SK-N-SH treated with all-trans-retinoic acid at 6 μM for 48 hours (cell line): ENCODE results near the gene ACLY.

ENCODE experiments used
- ATAC-seq: fragments of 200-7000 bp; cut with Tn5 transposase; 3 replicates; pipeline ENCODE4 v1.9.1; 2020; ENCODE audit warnings: mild to moderate bottlenecking, moderate library complexity
- ARNTL ChIP-seq: fragments of 450-650 bp; formaldehyde crosslinking; IDR thresholded peaks from 2 replicates; pipeline ENCODE4 v1.5.0; 2020; ENCODE audit warnings: low read depth, mild to moderate bottlenecking, moderate library complexity, borderline replicate concordance
- BACH2 ChIP-seq: fragments of 250-450 bp; sonication (Bioruptor Pico); IDR thresholded peaks from 2 replicates; pipeline ENCODE4 v1.9.0; 2021; ENCODE audit warnings: mild to moderate bottlenecking, borderline replicate concordance
- CREB5 ChIP-seq: fragments of 250-450 bp; sonication (Bioruptor Pico); IDR thresholded peaks from 2 replicates; pipeline ENCODE4 v1.5.1; 2020; ENCODE audit warnings: low read depth, mild to moderate bottlenecking, moderate library complexity
- CSDC2 ChIP-seq: fragments of 250-450 bp; sonication (Bioruptor Pico); IDR thresholded peaks from 2 replicates; pipeline ENCODE4 v1.5.0; 2020; ENCODE audit warnings: mild to moderate bottlenecking, moderate library complexity
- CSRNP3 ChIP-seq: fragments of 250-450 bp; sonication (Bioruptor Pico); IDR thresholded peaks from 2 replicates; pipeline ENCODE4 v1.5.1; 2021; ENCODE audit warnings: mild to moderate bottlenecking, moderate library complexity
- ESRRG ChIP-seq: fragments of 250-450 bp; sonication (Bioruptor Pico); IDR thresholded peaks from 2 replicates; pipeline ENCODE4 v1.6.1; 2021; ENCODE audit warnings: mild to moderate bottlenecking
- GLIS3 ChIP-seq: fragments of 250-450 bp; sonication (Bioruptor Pico); IDR thresholded peaks from 2 replicates; pipeline ENCODE4 v1.5.0; 2020; ENCODE audit warnings: mild to moderate bottlenecking, moderate library complexity
- ISL1 ChIP-seq: fragments of 250-450 bp; sonication (Bioruptor Pico); IDR thresholded peaks from 2 replicates; pipeline ENCODE4 v2.1.2; 2022; ENCODE audit warnings: mild to moderate bottlenecking, moderate library complexity
- OSR1 ChIP-seq: fragments of 250-450 bp; sonication (Bioruptor Pico); IDR thresholded peaks from 2 replicates; pipeline ENCODE4 v1.8.0; 2022; ENCODE audit warnings: moderate library complexity, mild to moderate bottlenecking, inconsistent platforms
- PATZ1 ChIP-seq: fragments of 250-450 bp; sonication (Bioruptor Pico); IDR thresholded peaks from 2 replicates; pipeline ENCODE4 v1.8.0; 2020; ENCODE audit warnings: mild to moderate bottlenecking, moderate library complexity, borderline replicate concordance
- POU6F1 ChIP-seq: fragments of 250-450 bp; sonication (Bioruptor Pico); IDR thresholded peaks from 2 replicates; pipeline ENCODE4 v1.8.0; 2021; ENCODE audit warnings: low read depth, mild to moderate bottlenecking, moderate library complexity, borderline replicate concordance
- PPARA ChIP-seq: fragments of 250-450 bp; sonication (Bioruptor Pico); IDR thresholded peaks from 2 replicates; pipeline ENCODE4 v1.5.0; 2020; ENCODE audit warnings: mild to moderate bottlenecking, borderline replicate concordance
- RARB ChIP-seq: fragments of 250-450 bp; sonication (Bioruptor Pico); IDR thresholded peaks from 2 replicates; pipeline ENCODE4 v1.8.0; 2021; ENCODE audit warnings: mild to moderate bottlenecking, moderate library complexity
- SNAI2 ChIP-seq: fragments of 250-450 bp; sonication (Bioruptor Pico); IDR thresholded peaks from 2 replicates; pipeline ENCODE4 v1.5.0; 2020; ENCODE audit warnings: mild to moderate bottlenecking, moderate library complexity
- TCF4 ChIP-seq: fragments of 250-450 bp; sonication (Bioruptor Pico); IDR thresholded peaks from 2 replicates; pipeline ENCODE4 v1.8.0; 2021; ENCODE audit warnings: mild to moderate bottlenecking, moderate library complexity, borderline replicate concordance
- TOX ChIP-seq: fragments of 250-450 bp; sonication (Bioruptor Pico); IDR thresholded peaks from 2 replicates; pipeline ENCODE4 v1.8.0; 2021; ENCODE audit warnings: mild to moderate bottlenecking, moderate library complexity, borderline replicate concordance
- TSHZ2 ChIP-seq: fragments of 250-450 bp; sonication (Bioruptor Pico); IDR thresholded peaks from 2 replicates; pipeline ENCODE4 v1.5.0; 2020; ENCODE audit warnings: mild to moderate bottlenecking, moderate library complexity
- ZFP3 ChIP-seq: fragments of 250-450 bp; sonication (Bioruptor Pico); IDR thresholded peaks from 2 replicates; pipeline ENCODE4 v1.5.0; 2020; ENCODE audit warnings: mild to moderate bottlenecking, moderate library complexity
- ZFP30 ChIP-seq: fragments of 450-650 bp; formaldehyde crosslinking; IDR thresholded peaks from 2 replicates; pipeline ENCODE4 v1.5.0; 2022; ENCODE audit warnings: mild to moderate bottlenecking, moderate library complexity
- ZNF565 ChIP-seq: fragments of 450-650 bp; formaldehyde crosslinking; conservative IDR thresholded peaks from 2 replicates; pipeline ENCODE4 v1.5.0; 2020; ENCODE audit warnings: low read depth, mild to moderate bottlenecking, moderate library complexity
- ZNF70 ChIP-seq: fragments of 450-650 bp; formaldehyde crosslinking; IDR thresholded peaks from 2 replicates; pipeline ENCODE4 v1.5.0; 2020; ENCODE audit warnings: mild to moderate bottlenecking, moderate library complexity
- ZNF8 ChIP-seq: fragments of 450-650 bp; formaldehyde crosslinking; IDR thresholded peaks from 2 replicates; pipeline ENCODE4 v1.5.0; 2020; ENCODE audit warnings: mild to moderate bottlenecking, moderate library complexity

ACLY gene

GRCh38 chr17:41868568-41868967 is 50.2 kb downstream of the ACLY start:
- no peak for ATAC-seq
- TF ChIP-seq TOX (CRISPR knock-in tag): no peak
- TF ChIP-seq CSRNP3 (CRISPR knock-in tag): no peak
- no peak for TF ChIP-seq ZNF8 (CRISPR knock-in tag)
- no peak for TF ChIP-seq CREB5
- no peak for TF ChIP-seq PATZ1 (CRISPR knock-in tag)
- TF ChIP-seq BACH2 (CRISPR knock-in tag): no peak
- no peak for TF ChIP-seq ZFP3 (CRISPR knock-in tag)
- TF ChIP-seq CSDC2 (CRISPR knock-in tag): no peak
- TF ChIP-seq RARB (CRISPR knock-in tag): no peak
- TF ChIP-seq ZNF565 (CRISPR knock-in tag): no peak
- TF ChIP-seq SNAI2 (CRISPR knock-in tag): no peak
- TF ChIP-seq ESRRG (CRISPR knock-in tag): no peak
- TF ChIP-seq GLIS3 (CRISPR knock-in tag): no peak
- TF ChIP-seq POU6F1 (CRISPR knock-in tag): no peak
- no peak for TF ChIP-seq ZNF70
- no peak for TF ChIP-seq OSR1
- no peak for TF ChIP-seq ISL1 (CRISPR knock-in tag)
- TF ChIP-seq ARNTL: no peak
- no peak for TF ChIP-seq PPARA (CRISPR knock-in tag)

- ATAC-seq: no peak
- TF ChIP-seq RARB (CRISPR knock-in tag): no peak
- TF ChIP-seq TCF4 (CRISPR knock-in tag): no peak
- no peak for TF ChIP-seq PATZ1 (CRISPR knock-in tag)
- no peak for TF ChIP-seq PPARA (CRISPR knock-in tag)
- TF ChIP-seq ZNF8 (CRISPR knock-in tag): no peak
- TF ChIP-seq OSR1: no peak
- no peak for TF ChIP-seq SNAI2 (CRISPR knock-in tag)
- no peak for TF ChIP-seq ARNTL
- TF ChIP-seq, all 23 proteins: peak for 0
These were observed 53.2 kb downstream of the ACLY start for GRCh38 chr17:41865596-41865893.

GRCh38 chr17:41864836-41865595 is 53.7 kb downstream of the ACLY start, which contains the start of gene KLHL11:
Gene KLHL11, minus strand, starts transcription at chr17:41865423. Its CDS starts 53 bp downstream, at chr17:41865370.
- TF ChIP-seq ZFP3 (CRISPR knock-in tag): no peak
- TF ChIP-seq, all 23 proteins: peak for 0
- ATAC-seq: peak; percentile 95

GRCh38 chr17:41864498-41864835 is 54.3 kb downstream of the ACLY start:
- peak; percentile 50; the same call in 2 of the 3 replicates for ATAC-seq
- no peak for TF ChIP-seq RARB (CRISPR knock-in tag)
- no peak for TF ChIP-seq GLIS3 (CRISPR knock-in tag)
- TF ChIP-seq ZFP30 (CRISPR knock-in tag): no peak
- no peak for TF ChIP-seq PPARA (CRISPR knock-in tag)
- no peak for TF ChIP-seq ZFP3 (CRISPR knock-in tag)
- TF ChIP-seq BACH2 (CRISPR knock-in tag): no peak
- no peak for TF ChIP-seq TOX (CRISPR knock-in tag)
- no peak for TF ChIP-seq ZNF8 (CRISPR knock-in tag)
- no peak for TF ChIP-seq ISL1 (CRISPR knock-in tag)
- TF ChIP-seq ESRRG (CRISPR knock-in tag): no peak
- no peak for TF ChIP-seq SNAI2 (CRISPR knock-in tag)
- no peak for TF ChIP-seq TSHZ2 (CRISPR knock-in tag)
- no peak for TF ChIP-seq POU6F1 (CRISPR knock-in tag)
- no peak for TF ChIP-seq ARNTL
